GM21825 (cell line): ENCODE results near the gene NAIF1.

Experiments
- ATAC-seq: cut with Tn5 transposase; IDR thresholded peaks from one replicate; pipeline ENCODE4 v1.9.1; 2021; ENCODE audit warnings: mild to moderate bottlenecking, moderate library complexity; ENCODE audit not compliant: unreplicated experiment

NAIF1 gene

DNA sequence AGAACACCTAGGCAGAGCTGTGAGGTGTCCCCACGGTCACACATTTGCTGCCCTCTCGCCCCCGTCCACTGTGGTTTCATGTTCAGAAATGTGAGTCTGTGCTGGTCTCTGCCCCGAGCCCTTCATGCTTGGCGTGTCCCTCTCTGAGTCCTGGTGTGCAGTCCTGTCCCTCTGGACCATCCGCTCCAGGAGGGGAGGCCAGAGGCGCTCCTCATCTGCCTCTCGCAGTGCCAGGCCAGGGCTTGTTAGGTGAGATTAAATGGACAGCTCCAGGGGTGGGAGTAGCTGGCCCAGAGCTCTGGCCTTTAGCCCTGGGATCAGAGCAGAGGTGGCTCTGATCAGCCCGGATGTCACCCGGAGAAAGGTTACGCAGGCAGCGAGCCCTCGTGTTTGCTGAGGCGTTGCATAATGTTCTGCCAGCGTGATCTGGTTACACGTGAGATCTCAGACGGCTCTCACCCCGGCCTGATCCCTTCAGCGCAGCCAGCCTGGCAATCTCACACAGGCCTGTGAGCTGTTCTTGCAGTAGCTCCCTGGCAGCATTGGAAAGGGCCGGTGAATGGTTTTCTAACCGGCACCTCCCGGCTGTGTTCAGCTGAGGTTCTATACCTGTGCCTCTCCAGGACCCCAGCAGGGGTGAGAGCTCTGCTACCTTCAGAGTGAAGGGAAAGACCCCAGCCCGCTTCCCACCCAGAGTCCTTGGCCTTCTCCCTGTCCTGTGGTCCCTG, 35.9 kb upstream of the NAIF1 start:
- ATAC-seq = no peak

GRCh38 chr9:128102196-128102595, 35.1 kb upstream of the NAIF1 start:
- ATAC-seq = no peak

DNA sequence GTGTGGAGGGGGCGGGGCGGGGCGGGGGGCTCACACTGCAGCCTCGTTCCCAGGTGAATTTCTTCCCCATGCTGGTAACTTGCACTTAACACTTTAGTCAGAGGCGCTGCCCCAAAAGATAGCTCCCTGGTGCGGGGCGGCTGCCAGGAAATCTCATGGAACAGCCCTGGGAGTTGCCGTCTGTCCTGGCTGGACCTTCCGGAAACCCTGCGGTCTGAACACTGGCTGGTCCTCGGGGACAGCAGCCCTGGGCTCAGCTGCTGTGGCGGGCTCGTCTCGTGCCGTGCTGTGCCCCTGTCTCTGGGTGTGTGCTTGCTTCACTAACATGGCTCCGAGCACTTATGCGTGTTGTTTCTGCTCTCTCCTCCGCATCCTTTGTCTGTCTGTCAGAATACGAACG, 34.6 kb upstream of the NAIF1 start:
- ATAC-seq = no peak

DNA sequence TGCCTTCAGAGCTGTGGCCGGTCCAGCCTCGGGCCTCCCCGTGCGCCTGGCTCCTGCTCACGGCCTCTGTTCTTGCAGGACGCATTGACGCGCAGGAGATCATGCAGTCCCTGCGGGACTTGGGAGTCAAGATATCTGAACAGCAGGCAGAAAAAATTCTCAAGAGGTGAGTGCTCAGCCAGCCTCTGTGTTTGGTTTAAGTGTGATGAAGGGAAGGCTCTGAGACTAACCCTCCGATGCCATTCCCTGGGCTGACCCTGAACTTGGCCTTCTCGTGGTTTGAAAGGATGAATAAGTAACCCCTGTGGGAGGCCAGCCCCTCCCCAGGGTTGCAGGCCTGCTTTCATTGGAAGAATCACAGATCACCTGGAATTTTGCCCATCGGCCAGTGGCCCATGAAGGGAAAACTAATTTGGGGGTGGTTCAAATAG, 34.1 kb upstream of the NAIF1 start:
- no peak for ATAC-seq

DNA sequence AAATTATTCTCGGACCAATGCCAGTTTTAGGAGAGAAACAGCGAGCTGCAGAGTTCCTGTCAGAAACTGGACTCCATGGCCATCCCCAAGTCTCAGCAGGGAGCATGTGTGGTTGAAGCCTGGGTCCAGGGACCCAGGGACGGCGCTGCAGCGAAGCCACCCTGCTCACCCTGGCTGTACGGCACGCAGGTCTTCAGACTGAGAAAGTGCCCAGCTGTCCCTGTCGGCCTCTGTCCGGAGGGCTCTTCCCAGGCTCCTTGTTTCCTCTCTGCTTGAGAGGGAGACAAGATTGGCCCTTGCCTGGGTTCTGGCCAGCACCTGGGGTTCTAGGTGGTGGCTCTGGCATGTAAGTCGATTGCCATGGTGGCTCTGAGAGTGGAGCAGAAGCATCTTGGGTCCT, 33.5 kb upstream of the NAIF1 start:
- no peak for ATAC-seq

- no peak for ATAC-seq
Observed at GRCh38 chr9:128099932-128100491, 32.9 kb upstream of the NAIF1 start.

GRCh38 chr9:128099231-128099931, 32.3 kb upstream of the NAIF1 start:
- ATAC-seq = no peak

DNA sequence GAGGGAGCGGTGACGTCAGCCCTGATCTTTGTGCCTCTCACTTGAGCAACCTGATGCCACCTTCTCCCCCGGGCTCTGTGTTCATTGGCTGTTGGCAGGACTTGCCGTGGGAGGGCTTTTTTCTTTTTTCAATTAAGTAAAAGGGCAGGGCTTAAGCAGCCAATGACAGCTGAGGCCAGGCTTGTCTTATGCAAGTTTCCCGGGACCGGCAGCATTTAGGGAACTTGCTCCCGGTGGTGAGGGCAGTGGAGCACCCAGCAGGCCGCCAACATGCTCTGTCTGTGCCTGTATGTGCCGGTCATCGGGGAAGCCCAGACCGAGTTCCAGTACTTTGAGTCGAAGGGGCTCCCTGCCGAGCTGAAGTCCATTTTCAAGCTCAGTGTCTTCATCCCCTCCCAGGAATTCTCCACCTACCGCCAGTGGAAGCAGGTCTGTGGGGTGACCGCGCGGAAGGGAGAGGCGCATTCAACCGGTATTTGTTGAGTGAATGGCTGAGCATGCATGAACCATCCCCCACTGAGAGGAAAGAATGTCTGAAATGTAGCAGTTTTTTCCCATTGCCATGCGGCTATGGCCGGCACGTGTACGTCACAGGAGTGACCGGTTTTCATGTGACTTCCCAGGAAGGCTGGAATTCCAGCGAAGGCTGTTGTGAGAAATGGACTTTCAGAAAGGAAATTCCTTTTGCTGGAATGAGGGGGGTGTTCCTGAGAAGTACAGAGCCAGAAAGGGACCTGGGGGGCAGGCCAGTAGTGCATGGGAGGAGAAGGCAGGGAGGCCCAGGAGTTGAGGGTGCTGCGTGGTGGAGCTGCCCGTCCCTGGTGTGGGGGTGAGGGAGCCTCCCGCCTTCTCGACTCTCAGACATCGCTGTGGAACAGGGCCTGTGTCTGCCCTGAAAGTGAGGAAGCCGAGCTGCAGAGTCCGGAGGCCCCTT, 31.4 kb upstream of the NAIF1 start:
- ATAC-seq = no peak

GRCh38 chr9:128097543-128098296, 30.6 kb upstream of the NAIF1 start:
- no peak for ATAC-seq

DNA sequence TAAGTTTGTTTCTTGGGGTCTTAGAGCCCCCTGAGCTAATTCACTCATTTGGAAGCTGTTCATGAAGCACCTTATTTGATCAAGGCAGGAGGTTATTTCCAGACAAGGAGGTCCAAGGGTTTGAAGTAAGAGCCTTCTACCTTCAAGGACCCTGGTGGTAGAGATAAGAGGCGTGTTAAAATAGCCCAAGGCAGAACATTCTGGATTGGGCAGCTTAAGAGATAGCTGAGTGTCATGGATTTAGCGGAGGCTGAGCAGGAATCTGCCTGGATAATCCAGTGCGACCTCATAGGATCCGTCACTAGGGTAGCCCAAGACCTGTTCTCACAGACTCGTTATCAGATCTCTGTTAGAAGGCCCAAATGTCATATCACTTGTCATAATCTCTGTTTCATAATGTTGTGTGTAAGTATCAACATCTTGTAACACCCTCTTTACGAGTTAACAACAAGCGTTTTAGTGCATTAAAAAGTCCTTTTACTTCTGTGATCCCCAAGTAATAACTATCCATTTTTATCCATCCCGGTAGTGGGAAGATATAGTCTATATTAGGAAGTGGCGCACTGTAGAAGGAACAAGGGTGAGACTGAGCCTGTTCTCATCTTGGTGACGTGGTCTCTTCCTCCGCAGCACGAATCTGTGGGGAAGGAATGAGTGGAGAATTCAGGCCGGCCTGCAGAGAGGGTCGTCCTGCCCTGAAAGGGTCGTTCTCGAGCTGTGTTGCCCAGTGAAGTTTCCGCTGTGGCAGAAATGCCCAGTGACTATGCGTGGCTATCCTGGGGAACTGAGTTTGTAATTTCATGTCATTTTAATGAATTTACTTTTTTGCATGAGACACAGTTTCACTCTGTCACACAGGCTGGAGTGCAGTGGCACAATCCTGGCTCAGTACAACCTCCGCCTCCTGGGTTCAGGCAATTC, 29.8 kb upstream of the NAIF1 start:
- ATAC-seq = no peak

GRCh38 chr9:128094950-128095544, 27.9 kb upstream of the NAIF1 start:
- ATAC-seq = no peak

GRCh38 chr9:128094166-128094949, 27.2 kb upstream of the NAIF1 start:
- ATAC-seq = peak; percentile 92

- ATAC-seq = no peak
Observed at GRCh38 chr9:128093011-128093410, 25.9 kb upstream of the NAIF1 start.

DNA sequence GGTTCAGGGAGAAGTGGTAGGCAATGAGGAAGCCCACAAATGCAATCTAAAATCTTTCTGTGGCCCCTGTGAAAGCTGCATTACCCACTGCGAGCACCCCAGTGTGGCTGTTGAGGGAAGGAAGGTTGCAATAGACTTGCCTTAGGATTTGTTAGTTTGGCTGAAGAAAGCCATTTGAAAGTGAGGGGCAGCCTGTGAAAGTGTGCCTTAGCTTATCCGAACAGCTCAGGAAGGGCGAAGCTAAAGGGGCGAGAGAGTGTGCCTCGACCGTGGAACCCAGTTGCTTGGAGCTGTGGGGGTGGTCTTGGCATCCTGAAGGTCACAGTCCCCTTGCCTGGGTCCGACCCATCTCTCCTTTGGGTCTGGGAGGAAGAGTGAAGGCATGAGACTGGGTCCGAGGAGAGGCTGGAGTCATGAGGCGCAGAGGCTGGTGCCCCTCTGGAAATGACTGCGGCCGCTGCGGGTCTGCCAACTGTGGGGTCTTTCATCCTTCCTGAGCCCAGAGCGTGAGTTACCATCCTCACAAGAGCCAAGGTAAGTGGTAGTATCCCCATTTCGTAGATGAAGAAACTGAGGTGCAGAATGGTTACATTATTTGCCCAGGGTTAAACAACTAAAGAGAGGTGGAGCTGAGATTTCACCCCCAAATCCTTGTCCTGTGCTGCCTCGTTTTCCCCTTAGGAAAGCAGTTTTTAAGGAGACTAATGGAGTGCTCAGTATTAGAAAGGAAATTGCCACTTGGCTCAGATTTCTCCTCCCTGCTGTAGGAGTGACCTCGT, 25.3 kb upstream of the NAIF1 start:
- ATAC-seq = no peak

GRCh38 chr9:128091571-128091970, 24.5 kb upstream of the NAIF1 start:
- ATAC-seq = no peak

DNA sequence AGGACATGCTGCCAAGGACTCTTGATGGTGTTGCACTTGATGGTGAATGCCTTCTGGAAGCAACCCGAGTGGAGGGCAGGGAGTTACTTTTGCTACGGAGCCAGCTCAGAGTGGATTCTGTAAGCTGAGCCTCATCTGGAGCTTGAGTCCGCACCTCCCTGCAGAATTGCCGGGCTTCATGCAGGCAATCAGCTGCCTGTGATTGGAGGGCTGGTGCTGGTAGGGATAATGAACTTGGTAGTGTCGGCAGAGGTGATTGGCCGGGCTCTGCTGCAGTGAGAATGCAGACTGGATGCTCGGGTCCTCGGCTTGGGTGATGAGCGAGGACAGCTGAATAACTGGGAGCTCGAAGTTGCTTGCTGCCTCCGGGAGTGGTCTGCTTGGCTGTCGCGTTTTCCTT, 24.0 kb upstream of the NAIF1 start:
- ATAC-seq = no peak

GRCh38 chr9:128089299-128089698, 22.2 kb upstream of the NAIF1 start:
- no peak for ATAC-seq
